Type B pancreatic cell (in vitro differentiated cells): ENCODE results near the gene ESRP2. TPM values are rescaled to one million over a fixed set of nuclear protein-coding genes. Genes with fewer than 3 reads are reported as not detected.

ENCODE experiments used
- DNase-seq: peaks from one replicate; pipeline ENCODE4 v3.0.0; 2021; ENCODE audit warnings: mixed read lengths; ENCODE audit not compliant: unreplicated experiment; ENCODE audit errors: extremely low spot score
- H3K27ac Mint-ChIP-seq: 2 replicates; pipeline ENCODE4 v1.8.0; 2021; ENCODE audit warnings: mild to moderate bottlenecking, mixed read lengths
- H3K27me3 Mint-ChIP-seq: 2 replicates; pipeline ENCODE4 v1.8.0; 2021; ENCODE audit warnings: mixed read lengths
- H3K36me3 Mint-ChIP-seq: 2 replicates; pipeline ENCODE4 v1.8.0; 2021; ENCODE audit warnings: mixed read lengths
- H3K4me1 Mint-ChIP-seq: one replicate; pipeline ENCODE4 v1.8.0; 2021; ENCODE audit warnings: mixed read lengths; ENCODE audit not compliant: unreplicated experiment
- H3K4me3 Mint-ChIP-seq: 2 replicates; pipeline ENCODE4 v1.8.0; 2021; ENCODE audit warnings: mild to moderate bottlenecking, mixed read lengths
- H3K9me3 Mint-ChIP-seq: 2 replicates; pipeline ENCODE4 v1.8.0; 2021; ENCODE audit warnings: mixed read lengths
- CTCF ChIP-seq: fragments of 200-600 bp; sonication (generic); conservative IDR thresholded peaks from 2 replicates; pipeline ENCODE4 v1.5.0; 2021; ENCODE audit warnings: antibody characterized with exemption, mild to moderate bottlenecking
- long read RNA-seq: library from polyadenylated mRNA; unstranded; transcript quantifications from one replicate; pipeline ENCODE4 v2.0.0, GENCODE V29; 2020
- total RNA-seq: library from RNA; stranded (reverse); gene quantifications from 2 replicates; pipeline ENCODE4 v1.2.1, GENCODE V29; 2021; ENCODE audit warnings: low replicate concordance

Gene ESRP2
- 65.6 and 150 TPM in 2 replicates for total RNA-seq
- long read RNA-seq, partial matches to known transcripts: 11 of 16 reads
- long read RNA-seq, other reads (novel, unspliced or antisense): 5 of 16 reads

GRCh38 chr16:68235887-68236136, at the start of gene ESRP2:
ESRP2 (minus strand) TSS chr16:68236127; CDS start chr16:68236045, 82 bp downstream.
- no peak for TF ChIP-seq CTCF
- Mint-ChIP-seq H3K27ac (peak within 1 kb of the TSS; percentile 99), H3K9me3 (no peaks in the 10 kb centered on the region), H3K4me3 (peak within 1 kb of the TSS; percentile 95), H3K27me3 (peaks cover 34% of the 10 kb centered on the region), H3K36me3 (peaks cover 8% of the 10 kb centered on the region), H3K4me1 (peaks cover 9% of the 10 kb centered on the region)
- no peak for DNase-seq

DNA sequence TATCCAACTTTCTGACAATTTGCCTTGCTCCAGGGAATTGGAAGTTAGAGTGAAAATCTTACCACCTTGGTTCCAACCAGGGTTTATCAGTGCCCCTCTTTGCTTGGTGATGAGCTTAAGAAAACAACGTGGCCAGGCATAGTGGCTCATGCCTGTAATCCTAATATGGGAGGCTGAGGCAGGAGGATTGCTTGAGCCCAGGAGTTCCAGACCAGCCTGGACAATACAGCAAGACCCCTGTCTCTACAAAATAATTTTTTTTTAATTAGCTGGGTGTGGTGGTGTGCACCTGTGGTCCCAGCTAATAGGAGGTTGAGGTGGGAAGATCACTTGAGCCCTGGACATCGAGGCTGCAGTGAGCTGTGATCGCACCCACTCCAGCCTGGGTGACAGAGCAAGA, 49.8 kb upstream of the ESRP2 start:
- no peak for DNase-seq
- H3K27ac Mint-ChIP-seq: no peak overlapping the region
- H3K27me3 Mint-ChIP-seq: no peaks in the 10 kb centered on the region
- H3K4me1 Mint-ChIP-seq: peaks cover 13% of the 10 kb centered on the region
- no peak overlapping the region for H3K4me3 Mint-ChIP-seq
- H3K36me3 Mint-ChIP-seq: peaks cover 18% of the 10 kb centered on the region
- no peak for TF ChIP-seq CTCF
- no peaks in the 10 kb centered on the region for H3K9me3 Mint-ChIP-seq

DNA sequence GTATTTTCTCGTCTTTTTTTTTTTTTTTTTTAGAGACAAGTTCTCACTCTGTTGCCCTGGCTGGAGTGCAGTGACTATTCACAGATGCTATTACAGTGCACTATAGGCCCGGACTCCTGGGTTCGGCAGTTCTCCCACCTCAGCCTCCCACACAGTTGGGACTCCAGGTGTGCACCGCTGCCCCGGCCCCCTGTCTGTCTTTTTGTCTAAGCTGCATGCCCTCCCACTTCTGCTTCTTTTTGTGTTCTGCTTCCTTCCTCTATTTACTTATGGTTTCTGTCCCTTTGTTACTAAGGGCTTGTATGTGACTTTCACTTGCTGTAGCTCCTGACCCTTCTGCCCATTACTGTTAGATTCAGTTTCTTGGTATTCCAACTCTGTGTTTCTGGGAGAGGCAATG, 48.9 kb upstream of the ESRP2 start:
- H3K9me3 Mint-ChIP-seq: no peaks in the 10 kb centered on the region
- H3K4me1 Mint-ChIP-seq: peaks cover 7% of the 10 kb centered on the region
- no peak overlapping the region for H3K27ac Mint-ChIP-seq
- no peaks in the 10 kb centered on the region for H3K27me3 Mint-ChIP-seq
- TF ChIP-seq CTCF: no peak
- H3K4me3 Mint-ChIP-seq: no peak overlapping the region
- DNase-seq: no peak
- H3K36me3 Mint-ChIP-seq: peaks cover 20% of the 10 kb centered on the region

DNA sequence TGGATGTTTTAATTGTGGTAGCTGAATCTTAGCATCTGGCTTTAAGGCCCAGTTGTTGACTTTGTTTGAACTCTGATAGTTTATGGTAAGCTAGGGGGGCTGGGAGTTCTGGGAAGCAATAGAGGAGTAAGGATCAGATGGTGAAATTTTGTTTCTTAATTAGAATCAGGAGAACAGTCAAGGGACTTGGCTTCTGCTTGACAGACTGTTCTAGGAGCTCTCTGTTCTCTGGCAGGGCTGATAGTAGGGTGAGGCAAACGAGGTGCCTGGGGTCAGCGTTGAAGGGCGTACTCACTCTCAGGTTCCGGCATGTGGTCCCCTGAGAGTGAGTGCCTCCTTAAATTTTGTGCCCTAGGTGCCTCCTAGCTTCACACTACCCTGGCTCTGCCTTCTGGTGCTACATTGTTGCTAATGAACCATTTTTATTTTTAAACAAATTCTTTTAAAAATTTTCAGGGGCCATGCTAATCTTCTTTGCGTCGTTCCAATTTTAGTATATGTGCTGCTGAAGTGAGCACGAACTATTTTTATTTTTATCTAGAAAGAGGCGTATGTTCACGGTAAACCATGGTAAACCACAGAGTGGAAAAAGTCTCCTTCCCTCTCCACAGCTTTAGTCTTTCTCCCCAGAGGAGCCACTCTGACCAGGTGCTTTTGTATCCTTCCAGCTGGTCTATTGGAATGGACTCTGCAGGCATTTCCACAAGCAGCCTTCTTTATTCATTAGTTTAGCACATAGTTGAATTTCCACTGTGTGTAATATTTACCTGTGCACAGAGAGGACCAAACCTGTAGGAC, 48.1 kb upstream of the ESRP2 start:
- H3K9me3 Mint-ChIP-seq: no peaks in the 10 kb centered on the region
- H3K4me3 Mint-ChIP-seq: no peak overlapping the region
- H3K36me3 Mint-ChIP-seq: peaks cover 22% of the 10 kb centered on the region
- no peaks in the 10 kb centered on the region for H3K27me3 Mint-ChIP-seq
- no peak for DNase-seq
- peaks cover 5% of the 10 kb centered on the region for H3K4me1 Mint-ChIP-seq
- TF ChIP-seq CTCF: no peak
- no peak overlapping the region for H3K27ac Mint-ChIP-seq

GRCh38 chr16:68283346-68283745, 47.4 kb upstream of the ESRP2 start:
- TF ChIP-seq CTCF: no peak
- Mint-ChIP-seq H3K27ac (no peak overlapping the region), H3K9me3 (no peaks in the 10 kb centered on the region), H3K36me3 (peaks cover 22% of the 10 kb centered on the region), H3K27me3 (no peaks in the 10 kb centered on the region), H3K4me1 (peaks cover 5% of the 10 kb centered on the region), H3K4me3 (no peak overlapping the region)
- DNase-seq: no peak
